PC-9 (cell line): ENCODE data around the gene MON1A. TPM values are rescaled to one million over a fixed set of nuclear protein-coding genes. Genes with fewer than 3 reads are reported as not detected.

Experiments
- BruUV-seq: library from RNA; stranded (reverse); fragments of 400-500 nt; replicated peaks from 2 replicates; lab custom pipeline; 2021; lab: Mats Ljungman, UMichigan
- CTCF ChIA-PET: fragments of 300-600 bp; sonication (Branson Sonifier 250); formaldehyde crosslinking; loops from one replicate; lab custom pipeline; 2022; ENCODE audit warnings: antibody characterized with exemption; lab: Charles Lee
- POLR2A ChIA-PET: fragments of 300-600 bp; sonication (Branson Sonifier 250); formaldehyde crosslinking; loops from one replicate; lab custom pipeline; 2022; ENCODE audit warnings: antibody characterized with exemption; ENCODE audit not compliant: unreplicated experiment; lab: Charles Lee
- DNase-seq, 2 experiments: peaks; one replicate each; pipeline versions ENCODE4 v3.0.0 to v3.0.0-alpha.2; 2015 to 2022; ENCODE audit warnings: mixed read lengths in 1 of 2
- H2AFZ ChIP-seq: fragments of 200-600 bp; sonication (generic); 2 replicates; pipeline ENCODE4 v1.8.1; 2017; ENCODE audit warnings: antibody characterized with exemption
- H3F3A ChIP-seq: fragments of 200-600 bp; sonication (generic); 2 replicates; pipeline ENCODE4 v1.8.1; 2017; ENCODE audit warnings: antibody characterized with exemption, mild to moderate bottlenecking, low read depth; ENCODE audit not compliant: insufficient read depth
- H3K27ac ChIP-seq: fragments of 200-600 bp; sonication (generic); 2 replicates; pipeline ENCODE4 v1.6.1; 2016; ENCODE audit warnings: mixed run types
- H3K27me3 ChIP-seq: fragments of 200-600 bp; sonication (generic); 2 replicates; pipeline ENCODE4 v1.6.1; 2016; ENCODE audit warnings: low read depth, mixed run types; ENCODE audit not compliant: insufficient read depth
- H3K36me3 ChIP-seq: fragments of 200-600 bp; sonication (generic); 2 replicates; pipeline ENCODE4 v1.6.1; 2016; ENCODE audit warnings: low read depth, mixed run types
- H3K4me1 ChIP-seq: fragments of 200-600 bp; sonication (generic); replicated peaks from 2 replicates; pipeline ENCODE4 v1.6.1; 2016; ENCODE audit warnings: mixed run types; ENCODE audit not compliant: insufficient read depth
- H3K4me2 ChIP-seq: fragments of 200-600 bp; sonication (generic); 2 replicates; pipeline ENCODE4 v1.6.1; 2017; ENCODE audit warnings: mixed run types
- H3K4me3 ChIP-seq: fragments of 200-600 bp; sonication (generic); 2 replicates; pipeline ENCODE4 v1.6.1; 2016; ENCODE audit warnings: mixed run types
- H3K79me2 ChIP-seq: fragments of 200-600 bp; sonication (generic); 2 replicates; pipeline ENCODE4 v1.6.1; 2017; ENCODE audit warnings: low read depth, mixed run types
- H3K9me2 ChIP-seq: fragments of 200-600 bp; sonication (generic); 2 replicates; pipeline ENCODE4 v1.8.1; 2017; ENCODE audit warnings: mild to moderate bottlenecking; ENCODE audit not compliant: insufficient read depth
- H3K9me3 ChIP-seq: fragments of 200-600 bp; sonication (generic); 2 replicates; pipeline ENCODE4 v1.8.1; 2016; ENCODE audit warnings: low read depth; ENCODE audit not compliant: insufficient read depth
- H4K20me1 ChIP-seq: fragments of 200-600 bp; sonication (generic); 2 replicates; pipeline ENCODE4 v1.8.1; 2017; ENCODE audit not compliant: insufficient read depth
- EZH2 ChIP-seq: fragments of 200-600 bp; sonication (generic); IDR thresholded peaks from 2 replicates; pipeline ENCODE4 v1.8.0; 2017; ENCODE audit warnings: antibody characterized with exemption, low read depth
- intact Hi-C: fragments of 100-400 bp; cut with micrococcal nuclease; formaldehyde crosslinking; loops from one replicate; pipeline ENCODE4 v1.10.0; 2022; ENCODE audit not compliant: unreplicated experiment
- total RNA-seq: library from RNA; stranded (reverse); gene quantifications from 2 replicates; pipeline ENCODE4 v1.2.3, GENCODE V29; 2021
- TF ChIP-seq, protein P1 (sequence below): fragments of 200-600 bp; sonication (generic); conservative IDR thresholded peaks from 2 replicates; pipeline ENCODE4 v1.6.1; 2017; ENCODE audit warnings: mixed run types, antibody characterized with exemption, mild to moderate bottlenecking, moderate library complexity

The MON1A gene
- total RNA-seq, 1 experiment from 2014 or later = 4.8 TPM

DNA sequence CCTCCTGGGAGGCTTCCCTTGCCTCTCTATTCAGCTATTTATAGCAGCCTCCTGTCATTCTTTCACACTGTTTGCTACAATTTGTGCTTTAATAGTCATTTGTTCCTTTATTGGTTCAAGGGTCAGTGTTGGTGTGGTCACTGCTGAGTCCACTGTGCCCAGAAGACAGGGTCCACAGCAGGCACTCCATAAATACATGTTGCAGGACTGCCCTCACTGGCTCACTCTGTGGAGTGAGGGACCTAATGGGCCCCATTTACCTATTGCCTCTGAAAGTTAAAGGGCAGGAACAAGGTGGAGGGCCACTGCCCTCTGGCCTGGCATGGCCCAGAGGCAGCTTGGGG is 42.7 kb downstream of the MON1A start:
- no peak for TF ChIP-seq EZH2
- TF ChIP-seq, protein P1, sequence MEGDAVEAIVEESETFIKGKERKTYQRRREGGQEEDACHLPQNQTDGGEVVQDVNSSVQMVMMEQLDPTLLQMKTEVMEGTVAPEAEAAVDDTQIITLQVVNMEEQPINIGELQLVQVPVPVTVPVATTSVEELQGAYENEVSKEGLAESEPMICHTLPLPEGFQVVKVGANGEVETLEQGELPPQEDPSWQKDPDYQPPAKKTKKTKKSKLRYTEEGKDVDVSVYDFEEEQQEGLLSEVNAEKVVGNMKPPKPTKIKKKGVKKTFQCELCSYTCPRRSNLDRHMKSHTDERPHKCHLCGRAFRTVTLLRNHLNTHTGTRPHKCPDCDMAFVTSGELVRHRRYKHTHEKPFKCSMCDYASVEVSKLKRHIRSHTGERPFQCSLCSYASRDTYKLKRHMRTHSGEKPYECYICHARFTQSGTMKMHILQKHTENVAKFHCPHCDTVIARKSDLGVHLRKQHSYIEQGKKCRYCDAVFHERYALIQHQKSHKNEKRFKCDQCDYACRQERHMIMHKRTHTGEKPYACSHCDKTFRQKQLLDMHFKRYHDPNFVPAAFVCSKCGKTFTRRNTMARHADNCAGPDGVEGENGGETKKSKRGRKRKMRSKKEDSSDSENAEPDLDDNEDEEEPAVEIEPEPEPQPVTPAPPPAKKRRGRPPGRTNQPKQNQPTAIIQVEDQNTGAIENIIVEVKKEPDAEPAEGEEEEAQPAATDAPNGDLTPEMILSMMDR = no peak
- Histone ChIP-seq H3K9me3 (no peaks in the 10 kb centered on the region), H3K27me3 (no peaks in the 10 kb centered on the region), H3K36me3 (no peaks in the 10 kb centered on the region), H3K4me2 (no peak overlapping the region), H3K4me3 (no peak overlapping the region), H2AFZ (no peak overlapping the region), H4K20me1 (no peaks in the 10 kb centered on the region), H3F3A (peaks cover 21% of the 10 kb centered on the region), H3K4me1 (no peaks in the 10 kb centered on the region), H3K27ac (no peak overlapping the region), H3K79me2 (no peaks in the 10 kb centered on the region), H3K9me2 (no peaks in the 10 kb centered on the region)
- no peak for DNase-seq
- intact Hi-C loops = no loop called here
- ChIA-PET POLR2A (no interaction called here), CTCF (no interaction called here)
- no TSS peak for BruUV-seq

DNA sequence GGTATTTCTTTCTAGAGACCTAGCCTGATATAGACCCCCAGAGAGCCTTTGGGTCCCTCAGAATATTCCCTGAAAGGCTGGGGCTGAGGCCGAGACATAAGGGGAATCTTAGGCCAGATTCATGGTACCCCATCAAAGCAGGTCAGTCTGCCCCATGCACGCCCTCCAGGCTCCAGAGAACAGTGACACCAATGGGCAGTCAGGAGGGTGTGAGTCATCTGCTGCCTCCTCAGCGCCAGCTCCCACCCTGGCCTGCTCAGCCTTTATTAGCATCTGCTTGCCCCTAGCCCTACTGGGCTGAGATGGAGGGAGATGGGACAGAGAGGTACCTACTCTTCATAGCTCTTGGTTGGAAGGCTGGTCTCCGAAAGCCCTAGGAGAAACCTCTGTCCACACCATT is 45.6 kb downstream of the MON1A start:
- no peak overlapping the region for H2AFZ ChIP-seq
- no peaks in the 10 kb centered on the region for H3K79me2 ChIP-seq
- DNase-seq = no peak
- no peaks in the 10 kb centered on the region for H3K9me3 ChIP-seq
- no peaks in the 10 kb centered on the region for H3K4me1 ChIP-seq
- CTCF ChIA-PET = no interaction called here
- H3K36me3 ChIP-seq = no peaks in the 10 kb centered on the region
- no peak overlapping the region for H3K4me2 ChIP-seq
- POLR2A ChIA-PET = interaction anchor here (1.5 kb wide), 1 partner anchor 16 kb away, joined by 15 read pairs; no protein-coding TSS in a partner anchor
- H3K27ac ChIP-seq = no peak overlapping the region
- H3K27me3 ChIP-seq = no peaks in the 10 kb centered on the region
- H3K9me2 ChIP-seq = no peaks in the 10 kb centered on the region
- no peak for TF ChIP-seq EZH2
- TF ChIP-seq, protein P1 = no peak
- peaks cover 21% of the 10 kb centered on the region; the same call in 1 of the 2 replicates for H3F3A ChIP-seq
- BruUV-seq = no TSS peak
- intact Hi-C loops = no loop called here
- no peaks in the 10 kb centered on the region for H4K20me1 ChIP-seq
- H3K4me3 ChIP-seq = no peak overlapping the region

DNA sequence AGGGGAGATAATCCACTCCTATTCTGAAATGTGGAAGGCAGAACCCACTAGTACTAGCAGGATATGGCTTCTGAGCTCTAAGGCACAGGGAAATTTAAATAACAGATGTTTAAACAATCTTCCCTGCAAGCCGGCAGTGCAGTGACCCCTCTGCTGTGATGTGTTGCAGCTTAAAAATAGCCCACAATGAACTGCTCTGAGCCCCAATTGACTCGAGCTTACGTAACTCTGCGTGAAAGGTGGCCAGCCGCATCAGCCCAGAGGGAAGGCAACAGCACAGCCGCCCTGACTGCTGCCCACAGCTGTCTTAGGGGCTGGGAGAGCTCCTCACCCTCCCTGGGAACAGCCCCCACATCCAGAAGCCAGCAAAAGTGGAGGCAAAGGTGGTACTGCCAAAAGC is 47.4 kb downstream of the MON1A start:
- H3K27ac ChIP-seq = no peak overlapping the region

More for the DNA sequence above, 47.4 kb downstream of the MON1A start:
- Histone ChIP-seq H2AFZ (no peak overlapping the region), H3K4me1 (no peaks in the 10 kb centered on the region), H3K27me3 (no peaks in the 10 kb centered on the region), H3K9me2 (no peaks in the 10 kb centered on the region), H3K4me3 (no peak overlapping the region), H3K9me3 (no peaks in the 10 kb centered on the region), H3K36me3 (no peaks in the 10 kb centered on the region), H4K20me1 (no peaks in the 10 kb centered on the region), H3K79me2 (no peaks in the 10 kb centered on the region), H3K4me2 (no peak overlapping the region), H3F3A (0 out of 2 replicates have a peak, but pooled peaks cover 8% of the 10 kb centered on the region)
- no peak for DNase-seq
- ChIA-PET CTCF (interaction anchor here (1.0 kb wide), 1 partner anchor 24 kb away, joined by 5 read pairs; no protein-coding TSS in a partner anchor), POLR2A (interaction anchor here (0.6 to 0.7 kb wide), 3 partner anchors 49 to 381 kb away, joined by 3 to 11 read pairs (median 8); no protein-coding TSS in a partner anchor)
- TF ChIP-seq, protein P1 = no peak
- TF ChIP-seq EZH2 = no peak
- BruUV-seq = no TSS peak
- intact Hi-C loops = no loop called here
